Activated naive CD8-positive, alpha-beta T cell treated with anti-CD3 and anti-CD28 coated beads for 36 hours (primary cell): ENCODE measurements around the gene PRRX2. TPM values are rescaled to one million over a fixed set of nuclear protein-coding genes. Genes with fewer than 3 reads are reported as not detected.

Experiments
- DNase-seq: peaks from one replicate; pipeline ENCODE4 v3.0.0; 2021
- H3K27ac Mint-ChIP-seq: one replicate; pipeline ENCODE4 v1.8.0; 2022; ENCODE audit warnings: mild to moderate bottlenecking, moderate library complexity, mixed read lengths
- H3K27me3 Mint-ChIP-seq: one replicate; pipeline ENCODE4 v1.8.0; 2022; ENCODE audit warnings: mild to moderate bottlenecking, mixed read lengths
- H3K36me3 Mint-ChIP-seq: one replicate; pipeline ENCODE4 v1.8.0; 2021; ENCODE audit warnings: mild to moderate bottlenecking, mixed read lengths
- H3K4me1 Mint-ChIP-seq: one replicate; pipeline ENCODE4 v1.8.0; 2021; ENCODE audit warnings: mixed read lengths
- H3K4me3 Mint-ChIP-seq: one replicate; pipeline ENCODE4 v1.8.0; 2022; ENCODE audit warnings: mild to moderate bottlenecking, moderate library complexity, mixed read lengths
- H3K9me3 Mint-ChIP-seq: one replicate; pipeline ENCODE4 v1.8.0; 2022; ENCODE audit warnings: mixed read lengths
- total RNA-seq, 2 experiments: library from RNA; stranded (reverse); gene quantifications; one replicate each; pipeline ENCODE4 v1.2.3, GENCODE V29; 2021

Gene PRRX2
- total RNA-seq, 2 experiments from 2014 or later, result 0.66 to 0.76 TPM

GRCh38 chr9:129643706-129644105, 21.7 kb upstream of the PRRX2 start:
- no peak overlapping the region for H3K4me3 Mint-ChIP-seq
- peaks cover 11% of the 10 kb centered on the region for H3K4me1 Mint-ChIP-seq
- H3K27me3 Mint-ChIP-seq, result no peaks in the 10 kb centered on the region
- no peak overlapping the region for H3K27ac Mint-ChIP-seq
- H3K9me3 Mint-ChIP-seq, result no peaks in the 10 kb centered on the region
- DNase-seq, result no peak
- peaks cover 3% of the 10 kb centered on the region for H3K36me3 Mint-ChIP-seq

- H3K27me3 Mint-ChIP-seq, result no peaks in the 10 kb centered on the region
- H3K9me3 Mint-ChIP-seq, result no peaks in the 10 kb centered on the region
- no peak for DNase-seq
- no peak overlapping the region for H3K27ac Mint-ChIP-seq
- H3K4me1 Mint-ChIP-seq, result peaks cover 11% of the 10 kb centered on the region
- H3K36me3 Mint-ChIP-seq, result peaks cover 3% of the 10 kb centered on the region
- no peak overlapping the region for H3K4me3 Mint-ChIP-seq
Measured at GRCh38 chr9:129644365-129644764, 21.1 kb upstream of the PRRX2 start.

- Mint-ChIP-seq H3K9me3 (no peaks in the 10 kb centered on the region), H3K27me3 (no peaks in the 10 kb centered on the region)
Measured at GRCh38 chr9:129644902-129645301, 20.5 kb upstream of the PRRX2 start.

GRCh38 chr9:129646252-129646651, 19.2 kb upstream of the PRRX2 start:
- DNase-seq, result no peak
- Mint-ChIP-seq H3K9me3 (no peaks in the 10 kb centered on the region), H3K4me3 (no peak overlapping the region), H3K4me1 (peaks cover 2% of the 10 kb centered on the region), H3K27ac (no peak overlapping the region), H3K36me3 (no peaks in the 10 kb centered on the region), H3K27me3 (no peaks in the 10 kb centered on the region)

More at GRCh38 chr9:129644902-129645301, 20.5 kb upstream of the PRRX2 start:
- no peak overlapping the region for H3K27ac Mint-ChIP-seq
- H3K4me1 Mint-ChIP-seq, result peaks cover 11% of the 10 kb centered on the region
- DNase-seq, result no peak
- H3K36me3 Mint-ChIP-seq, result peaks cover 3% of the 10 kb centered on the region
- no peak overlapping the region for H3K4me3 Mint-ChIP-seq

- peaks cover 2% of the 10 kb centered on the region for H3K4me1 Mint-ChIP-seq
- no peaks in the 10 kb centered on the region for H3K36me3 Mint-ChIP-seq
- DNase-seq, result no peak
- no peaks in the 10 kb centered on the region for H3K27me3 Mint-ChIP-seq
- H3K27ac Mint-ChIP-seq, result no peak overlapping the region
- H3K4me3 Mint-ChIP-seq, result no peak overlapping the region
- no peaks in the 10 kb centered on the region for H3K9me3 Mint-ChIP-seq
Measured at GRCh38 chr9:129646654-129647053, 18.8 kb upstream of the PRRX2 start.

GRCh38 chr9:129647635-129648034, 17.8 kb upstream of the PRRX2 start:
- Mint-ChIP-seq H3K4me3 (no peak overlapping the region), H3K36me3 (no peaks in the 10 kb centered on the region), H3K27ac (no peak overlapping the region), H3K9me3 (no peaks in the 10 kb centered on the region), H3K4me1 (no peaks in the 10 kb centered on the region), H3K27me3 (no peaks in the 10 kb centered on the region)
- DNase-seq, result no peak

- Mint-ChIP-seq H3K4me3 (no peak overlapping the region), H3K27ac (no peak overlapping the region), H3K9me3 (no peaks in the 10 kb centered on the region), H3K27me3 (no peaks in the 10 kb centered on the region), H3K4me1 (no peaks in the 10 kb centered on the region), H3K36me3 (no peaks in the 10 kb centered on the region)
- DNase-seq, result no peak
Measured at GRCh38 chr9:129648092-129648763, 17.2 kb upstream of the PRRX2 start.

- Mint-ChIP-seq H3K9me3 (no peaks in the 10 kb centered on the region), H3K4me3 (no peak overlapping the region), H3K36me3 (no peaks in the 10 kb centered on the region), H3K4me1 (no peaks in the 10 kb centered on the region), H3K27me3 (no peaks in the 10 kb centered on the region), H3K27ac (no peak overlapping the region)
- DNase-seq, result no peak
Measured at GRCh38 chr9:129648764-129649115, 16.7 kb upstream of the PRRX2 start.

- no peaks in the 10 kb centered on the region for H3K36me3 Mint-ChIP-seq
- H3K9me3 Mint-ChIP-seq, result no peaks in the 10 kb centered on the region
- H3K4me3 Mint-ChIP-seq, result no peak overlapping the region
- DNase-seq, result no peak
- no peak overlapping the region for H3K27ac Mint-ChIP-seq
- no peaks in the 10 kb centered on the region for H3K27me3 Mint-ChIP-seq
- H3K4me1 Mint-ChIP-seq, result no peaks in the 10 kb centered on the region
Measured at GRCh38 chr9:129649726-129650679, 15.4 kb upstream of the PRRX2 start.

- Mint-ChIP-seq H3K27ac (no peak overlapping the region), H3K4me3 (no peak overlapping the region), H3K36me3 (no peaks in the 10 kb centered on the region), H3K4me1 (no peaks in the 10 kb centered on the region), H3K9me3 (no peaks in the 10 kb centered on the region), H3K27me3 (no peaks in the 10 kb centered on the region)
- DNase-seq, result no peak
Measured at GRCh38 chr9:129650680-129651235, 14.7 kb upstream of the PRRX2 start.

- Mint-ChIP-seq H3K9me3 (no peaks in the 10 kb centered on the region), H3K4me1 (no peaks in the 10 kb centered on the region), H3K36me3 (no peaks in the 10 kb centered on the region), H3K4me3 (no peak overlapping the region), H3K27ac (no peak overlapping the region), H3K27me3 (no peaks in the 10 kb centered on the region)
- DNase-seq, result no peak
Measured at GRCh38 chr9:129653823-129654553, 11.5 kb upstream of the PRRX2 start.

- no peaks in the 10 kb centered on the region for H3K4me1 Mint-ChIP-seq
- no peaks in the 10 kb centered on the region for H3K27me3 Mint-ChIP-seq
- DNase-seq, result no peak
- no peaks in the 10 kb centered on the region for H3K9me3 Mint-ChIP-seq
- no peak overlapping the region for H3K4me3 Mint-ChIP-seq
- no peaks in the 10 kb centered on the region for H3K36me3 Mint-ChIP-seq
- H3K27ac Mint-ChIP-seq, result no peak overlapping the region
Measured at GRCh38 chr9:129654554-129655040, 10.8 kb upstream of the PRRX2 start.

- no peaks in the 10 kb centered on the region for H3K4me1 Mint-ChIP-seq
- H3K27ac Mint-ChIP-seq, result no peak overlapping the region
- no peaks in the 10 kb centered on the region for H3K27me3 Mint-ChIP-seq
- no peaks in the 10 kb centered on the region for H3K36me3 Mint-ChIP-seq
- H3K4me3 Mint-ChIP-seq, result no peak overlapping the region
- no peak for DNase-seq
- H3K9me3 Mint-ChIP-seq, result no peaks in the 10 kb centered on the region
Measured at GRCh38 chr9:129655154-129655553, 10.3 kb upstream of the PRRX2 start.

GRCh38 chr9:129655696-129656095, 9.8 kb upstream of the PRRX2 start:
- Mint-ChIP-seq H3K27ac (no peak overlapping the region), H3K9me3 (no peaks in the 10 kb centered on the region), H3K27me3 (no peaks in the 10 kb centered on the region), H3K4me3 (no peak overlapping the region), H3K4me1 (no peaks in the 10 kb centered on the region), H3K36me3 (no peaks in the 10 kb centered on the region)
- DNase-seq, result no peak
